ENCODE data around the gene LNPEP.

DNA sequence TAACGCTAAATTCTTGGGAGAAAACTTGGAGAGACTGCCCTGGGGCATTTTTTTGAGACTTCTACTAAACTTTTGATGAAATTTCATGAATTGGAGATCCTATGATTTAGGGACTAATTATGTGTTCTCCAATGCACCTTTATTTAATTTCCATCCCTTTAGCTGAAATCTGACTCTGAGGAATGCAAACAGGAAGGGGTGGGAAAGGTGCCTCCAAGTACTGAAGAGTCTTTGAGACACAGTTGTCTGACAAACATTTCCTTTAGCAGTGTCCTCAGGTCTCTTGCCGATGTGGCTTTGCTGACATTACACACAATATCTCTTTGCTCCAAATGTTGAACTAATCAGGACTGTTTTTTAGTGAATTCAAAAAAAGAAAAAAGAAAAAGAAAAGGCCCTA is 129.6 kb downstream of the LNPEP start:
- TF ChIP-seq, protein P1, sequence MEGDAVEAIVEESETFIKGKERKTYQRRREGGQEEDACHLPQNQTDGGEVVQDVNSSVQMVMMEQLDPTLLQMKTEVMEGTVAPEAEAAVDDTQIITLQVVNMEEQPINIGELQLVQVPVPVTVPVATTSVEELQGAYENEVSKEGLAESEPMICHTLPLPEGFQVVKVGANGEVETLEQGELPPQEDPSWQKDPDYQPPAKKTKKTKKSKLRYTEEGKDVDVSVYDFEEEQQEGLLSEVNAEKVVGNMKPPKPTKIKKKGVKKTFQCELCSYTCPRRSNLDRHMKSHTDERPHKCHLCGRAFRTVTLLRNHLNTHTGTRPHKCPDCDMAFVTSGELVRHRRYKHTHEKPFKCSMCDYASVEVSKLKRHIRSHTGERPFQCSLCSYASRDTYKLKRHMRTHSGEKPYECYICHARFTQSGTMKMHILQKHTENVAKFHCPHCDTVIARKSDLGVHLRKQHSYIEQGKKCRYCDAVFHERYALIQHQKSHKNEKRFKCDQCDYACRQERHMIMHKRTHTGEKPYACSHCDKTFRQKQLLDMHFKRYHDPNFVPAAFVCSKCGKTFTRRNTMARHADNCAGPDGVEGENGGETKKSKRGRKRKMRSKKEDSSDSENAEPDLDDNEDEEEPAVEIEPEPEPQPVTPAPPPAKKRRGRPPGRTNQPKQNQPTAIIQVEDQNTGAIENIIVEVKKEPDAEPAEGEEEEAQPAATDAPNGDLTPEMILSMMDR (IDR thresholded peaks at IDR 0.05) = no peak
- TF ChIP-seq POLR2A (IDR thresholded peaks at IDR 0.05) (no peak), EP300 (IDR thresholded peaks at IDR 0.05; ENCODE audit: low read depth) (no peak), POLR2AphosphoS5 (IDR thresholded peaks at IDR 0.05) (no peak)
